ENCODE data around the gene PPL.

The PPL gene

DNA sequence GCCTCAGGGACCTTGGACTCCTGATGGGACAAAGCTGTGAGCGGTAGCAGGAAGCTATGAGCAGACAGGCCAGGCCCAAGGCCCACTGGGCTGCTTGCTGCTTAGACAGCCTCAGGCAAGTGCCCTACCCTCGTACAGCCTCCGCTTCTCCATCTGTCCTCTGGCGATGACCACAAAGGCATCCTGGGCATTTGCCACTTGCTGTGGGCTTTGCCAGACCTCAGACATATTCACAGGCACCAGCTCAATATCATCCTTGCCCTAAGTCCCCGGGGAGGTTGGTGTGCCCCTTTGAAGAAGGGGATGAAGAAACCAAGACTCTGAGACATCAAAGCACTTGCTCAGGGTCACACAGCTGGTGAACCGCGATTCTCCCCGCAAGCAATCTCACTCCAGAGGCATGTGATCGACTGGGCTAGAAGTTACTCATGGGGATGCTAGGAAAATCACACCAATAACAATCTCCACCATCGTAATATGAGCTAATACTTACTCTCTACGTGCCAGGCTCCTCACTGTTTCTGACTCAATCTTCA is 21.7 kb downstream of the PPL start:
- no peaks in the 10 kb centered on the region for H3K36me3 ChIP-seq (ENCODE audit: control insufficient read depth in 2 of 2, insufficient read depth in 1 of 2, low read length in 2 of 2)
- ChIA-PET POLR2A (no interaction called here), CTCF (no interaction called here)
- no peak overlapping the region for H3K27ac ChIP-seq (ENCODE audit: extremely low read depth, low read depth, low read length)
- TF ChIP-seq ZNF202 (tag by site-specific recombination; IDR thresholded peaks at IDR 0.05; ENCODE audit: borderline replicate concordance) (no peak), ZNF558 (tag by site-specific recombination; IDR thresholded peaks at IDR 0.05) (no peak), ZFP37 (tag by site-specific recombination; IDR thresholded peaks at IDR 0.05) (no peak), HOXD13 (CRISPR knock-in tag; IDR thresholded peaks at IDR 0.05; ENCODE audit: borderline replicate concordance) (no peak), SETDB1 (IDR thresholded peaks at IDR 0.05; ENCODE audit: insufficient read length, low read length) (no peak), ZNF785 (tag by site-specific recombination; IDR thresholded peaks at IDR 0.05) (no peak), ZFP3 (tag by site-specific recombination; IDR thresholded peaks at IDR 0.05; ENCODE audit: low read depth) (no peak)
- TF ChIP-seq, protein P1, sequence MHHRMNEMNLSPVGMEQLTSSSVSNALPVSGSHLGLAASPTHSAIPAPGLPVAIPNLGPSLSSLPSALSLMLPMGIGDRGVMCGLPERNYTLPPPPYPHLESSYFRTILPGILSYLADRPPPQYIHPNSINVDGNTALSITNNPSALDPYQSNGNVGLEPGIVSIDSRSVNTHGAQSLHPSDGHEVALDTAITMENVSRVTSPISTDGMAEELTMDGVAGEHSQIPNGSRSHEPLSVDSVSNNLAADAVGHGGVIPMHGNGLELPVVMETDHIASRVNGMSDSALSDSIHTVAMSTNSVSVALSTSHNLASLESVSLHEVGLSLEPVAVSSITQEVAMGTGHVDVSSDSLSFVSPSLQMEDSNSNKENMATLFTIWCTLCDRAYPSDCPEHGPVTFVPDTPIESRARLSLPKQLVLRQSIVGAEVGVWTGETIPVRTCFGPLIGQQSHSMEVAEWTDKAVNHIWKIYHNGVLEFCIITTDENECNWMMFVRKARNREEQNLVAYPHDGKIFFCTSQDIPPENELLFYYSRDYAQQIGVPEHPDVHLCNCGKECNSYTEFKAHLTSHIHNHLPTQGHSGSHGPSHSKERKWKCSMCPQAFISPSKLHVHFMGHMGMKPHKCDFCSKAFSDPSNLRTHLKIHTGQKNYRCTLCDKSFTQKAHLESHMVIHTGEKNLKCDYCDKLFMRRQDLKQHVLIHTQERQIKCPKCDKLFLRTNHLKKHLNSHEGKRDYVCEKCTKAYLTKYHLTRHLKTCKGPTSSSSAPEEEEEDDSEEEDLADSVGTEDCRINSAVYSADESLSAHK (tag by site-specific recombination; IDR thresholded peaks at IDR 0.05), result no peak
- TF ChIP-seq, protein P2, sequence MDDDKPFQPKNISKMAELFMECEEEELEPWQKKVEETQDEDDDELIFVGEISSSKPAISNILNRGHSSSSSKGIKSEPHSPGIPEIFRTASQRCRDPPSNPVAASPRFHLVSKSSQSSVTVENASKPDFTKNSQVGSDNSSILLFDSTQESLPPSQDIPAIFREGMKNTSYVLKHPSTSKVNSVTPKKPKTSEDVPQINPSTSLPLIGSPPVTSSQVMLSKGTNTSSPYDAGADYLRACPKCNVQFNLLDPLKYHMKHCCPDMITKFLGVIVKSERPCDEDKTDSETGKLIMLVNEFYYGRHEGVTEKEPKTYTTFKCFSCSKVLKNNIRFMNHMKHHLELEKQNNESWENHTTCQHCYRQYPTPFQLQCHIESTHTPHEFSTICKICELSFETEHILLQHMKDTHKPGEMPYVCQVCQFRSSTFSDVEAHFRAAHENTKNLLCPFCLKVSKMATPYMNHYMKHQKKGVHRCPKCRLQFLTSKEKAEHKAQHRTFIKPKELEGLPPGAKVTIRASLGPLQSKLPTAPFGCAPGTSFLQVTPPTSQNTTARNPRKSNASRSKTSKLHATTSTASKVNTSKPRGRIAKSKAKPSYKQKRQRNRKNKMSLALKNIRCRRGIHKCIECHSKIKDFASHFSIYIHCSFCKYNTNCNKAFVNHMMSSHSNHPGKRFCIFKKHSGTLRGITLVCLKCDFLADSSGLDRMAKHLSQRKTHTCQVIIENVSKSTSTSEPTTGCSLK (tag by site-specific recombination; IDR thresholded peaks at IDR 0.05), result no peak
- TF ChIP-seq, protein P3, sequence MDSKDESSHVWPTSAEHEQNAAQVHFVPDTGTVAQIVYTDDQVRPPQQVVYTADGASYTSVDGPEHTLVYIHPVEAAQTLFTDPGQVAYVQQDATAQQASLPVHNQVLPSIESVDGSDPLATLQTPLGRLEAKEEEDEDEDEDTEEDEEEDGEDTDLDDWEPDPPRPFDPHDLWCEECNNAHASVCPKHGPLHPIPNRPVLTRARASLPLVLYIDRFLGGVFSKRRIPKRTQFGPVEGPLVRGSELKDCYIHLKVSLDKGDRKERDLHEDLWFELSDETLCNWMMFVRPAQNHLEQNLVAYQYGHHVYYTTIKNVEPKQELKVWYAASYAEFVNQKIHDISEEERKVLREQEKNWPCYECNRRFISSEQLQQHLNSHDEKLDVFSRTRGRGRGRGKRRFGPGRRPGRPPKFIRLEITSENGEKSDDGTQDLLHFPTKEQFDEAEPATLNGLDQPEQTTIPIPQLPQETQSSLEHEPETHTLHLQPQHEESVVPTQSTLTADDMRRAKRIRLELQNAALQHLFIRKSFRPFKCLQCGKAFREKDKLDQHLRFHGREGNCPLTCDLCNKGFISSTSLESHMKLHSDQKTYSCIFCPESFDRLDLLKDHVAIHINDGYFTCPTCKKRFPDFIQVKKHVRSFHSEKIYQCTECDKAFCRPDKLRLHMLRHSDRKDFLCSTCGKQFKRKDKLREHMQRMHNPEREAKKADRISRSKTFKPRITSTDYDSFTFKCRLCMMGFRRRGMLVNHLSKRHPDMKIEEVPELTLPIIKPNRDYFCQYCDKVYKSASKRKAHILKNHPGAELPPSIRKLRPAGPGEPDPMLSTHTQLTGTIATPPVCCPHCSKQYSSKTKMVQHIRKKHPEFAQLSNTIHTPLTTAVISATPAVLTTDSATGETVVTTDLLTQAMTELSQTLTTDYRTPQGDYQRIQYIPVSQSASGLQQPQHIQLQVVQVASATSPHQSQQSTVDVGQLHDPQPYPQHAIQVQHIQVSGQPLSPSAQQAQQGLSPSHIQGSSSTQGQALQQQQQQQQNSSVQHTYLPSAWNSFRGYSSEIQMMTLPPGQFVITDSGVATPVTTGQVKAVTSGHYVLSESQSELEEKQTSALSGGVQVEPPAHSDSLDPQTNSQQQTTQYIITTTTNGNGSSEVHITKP (tag by site-specific recombination; IDR thresholded peaks at IDR 0.05), result no peak
- H3K9me3 ChIP-seq (ENCODE audit: control insufficient read depth, insufficient read depth, low read depth, low read length), result no peaks in the 10 kb centered on the region
- no peak overlapping the region for H3K4me3 ChIP-seq (ENCODE audit: low read depth, low read length)
- H3K4me1 ChIP-seq (ENCODE audit: control insufficient read depth, insufficient read depth, low read length), result no peaks in the 10 kb centered on the region

DNA sequence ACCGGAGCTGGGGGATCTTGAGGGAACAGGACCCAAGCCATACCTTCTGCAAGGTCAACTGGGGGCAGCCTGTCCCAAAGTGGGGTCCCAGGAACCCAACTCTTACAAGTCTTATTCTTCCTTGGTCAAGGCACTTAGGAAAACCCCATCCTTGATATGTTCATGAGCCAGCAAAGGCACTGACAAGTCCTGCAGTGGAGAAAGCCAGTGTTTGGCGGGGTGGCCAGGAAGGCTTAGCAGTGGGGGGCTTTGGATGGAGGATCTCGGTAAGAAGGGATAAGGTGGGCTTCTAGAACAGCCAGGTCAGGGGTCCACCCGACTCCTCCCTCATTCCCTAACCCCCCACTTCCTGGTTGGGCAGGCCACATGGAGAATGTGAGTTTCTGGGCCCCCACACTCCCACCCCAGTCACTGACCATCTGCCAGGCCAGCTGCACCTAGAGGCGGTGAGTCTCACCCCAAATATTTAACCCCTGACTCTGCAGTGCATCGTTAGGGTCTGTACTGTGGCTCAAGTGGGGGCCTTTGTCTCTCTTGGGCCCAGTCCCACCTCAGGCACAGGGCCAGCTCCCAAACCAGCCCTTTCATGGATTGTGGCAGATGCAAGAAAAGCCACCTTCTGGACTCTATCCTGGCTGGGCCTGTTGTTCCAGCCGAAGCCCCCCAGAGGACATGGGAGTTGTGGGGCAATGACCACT is 22.3 kb downstream of the PPL start:
- TF ChIP-seq ZNF239 (tag by site-specific recombination; IDR thresholded peaks at IDR 0.05) (peak; percentile 99), ZNF146 (tag by site-specific recombination; IDR thresholded peaks at IDR 0.05) (no peak), ZNF549 (tag by site-specific recombination; IDR thresholded peaks at IDR 0.05) (no peak)
- TF ChIP-seq, protein P1 (tag by site-specific recombination; IDR thresholded peaks at IDR 0.05), result peak; percentile 79
- Histone ChIP-seq H3K27ac (ENCODE audit: extremely low read depth, low read depth, low read length) (no peak overlapping the region), H3K36me3 (ENCODE audit: control insufficient read depth in 2 of 2, insufficient read depth in 1 of 2, low read length in 2 of 2) (no peaks in the 10 kb centered on the region), H3K9me3 (ENCODE audit: control insufficient read depth, insufficient read depth, low read depth, low read length) (no peaks in the 10 kb centered on the region), H3K4me1 (ENCODE audit: control insufficient read depth, insufficient read depth, low read length) (no peaks in the 10 kb centered on the region), H3K4me3 (ENCODE audit: low read depth, low read length) (no peak overlapping the region)
- ChIA-PET CTCF (no interaction called here), POLR2A (no interaction called here)

Data from HEK293 (cell line).